NCI-H2196 (cell line): ENCODE measurements around the gene RAPGEF1.
"Not testable (repeated sequence)": the region's sequence is repeated elsewhere in the genome, so short reads cannot be mapped to it uniquely, and the experiment has no call there.

Experiments used
- DNase-seq: peaks from one replicate; lab custom pipeline; 2025; ENCODE audit not compliant: unreplicated experiment; lab: John Stamatoyannopoulos, UW

RAPGEF1 gene

DNA sequence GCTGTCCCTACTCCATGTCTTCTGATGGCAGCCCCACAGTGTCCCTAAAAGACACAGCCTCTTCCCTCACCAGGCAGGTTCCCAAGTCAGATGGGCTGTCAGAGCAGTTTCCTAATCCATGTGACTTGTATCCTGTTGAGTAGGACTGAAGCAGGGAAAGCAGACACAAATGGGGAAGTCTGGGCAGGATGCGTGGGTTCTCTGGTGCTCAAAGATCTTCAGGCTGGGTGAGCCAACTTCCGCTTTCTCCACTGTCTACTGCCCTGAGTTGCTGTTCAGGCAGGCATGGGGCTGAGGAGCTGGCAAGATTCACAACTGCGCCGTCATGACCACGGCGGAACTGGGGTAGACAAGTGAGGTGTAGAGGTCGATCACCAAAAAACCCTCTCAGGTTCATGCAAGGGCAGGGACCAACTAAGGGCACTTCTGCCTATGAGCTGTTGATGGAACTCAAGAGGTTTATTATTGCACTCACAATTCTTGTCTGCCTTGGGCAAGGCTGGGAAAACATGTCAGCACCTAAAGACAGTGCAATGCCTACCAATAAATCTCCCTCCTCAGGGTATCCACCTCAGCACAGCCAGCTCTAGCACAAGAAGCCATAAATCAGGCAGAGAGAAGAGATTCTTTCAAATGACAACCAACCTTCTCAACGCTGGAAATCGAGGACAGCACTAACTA is 83.4 kb downstream of the RAPGEF1 start:
- DNase-seq: no peak

DNA sequence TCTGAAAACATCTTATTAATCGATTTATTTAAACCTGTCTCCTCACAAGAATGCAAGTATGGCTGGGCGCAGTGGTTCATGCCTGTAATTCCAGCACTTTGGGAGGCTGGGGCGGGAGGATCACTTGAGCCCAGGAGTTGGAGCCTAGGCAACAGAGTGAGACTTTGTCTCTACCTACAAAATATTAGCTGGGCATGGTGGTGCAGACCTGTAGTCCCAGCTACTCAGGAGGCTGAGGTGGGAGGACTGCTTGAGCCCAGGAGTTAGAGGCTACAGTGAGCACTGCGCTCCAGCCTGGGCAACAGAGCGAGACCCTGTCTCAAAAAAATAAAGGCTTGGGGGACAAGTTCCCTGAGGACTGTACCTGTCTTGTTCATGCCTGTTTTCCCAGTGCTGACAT is 85.5 kb downstream of the RAPGEF1 start:
- not testable (repeated sequence) for DNase-seq

DNA sequence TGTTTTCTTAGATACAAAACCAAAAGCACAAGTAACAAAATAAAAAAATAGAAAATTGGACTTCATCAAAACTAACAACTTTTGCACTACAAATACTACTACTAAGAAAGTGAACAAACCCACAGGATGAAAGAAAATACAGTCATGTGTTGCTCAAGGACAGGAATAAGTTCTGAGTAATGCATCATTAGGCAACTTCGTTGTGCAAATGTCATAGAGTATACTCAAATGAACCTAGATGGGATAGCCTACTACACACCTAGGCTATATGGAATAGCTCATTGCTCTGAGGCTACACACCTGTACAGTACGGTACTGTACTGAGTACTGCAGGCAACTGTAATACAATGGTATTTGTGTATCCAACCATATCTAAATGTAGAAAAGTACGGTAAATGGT is 88.3 kb downstream of the RAPGEF1 start:
- no peak for DNase-seq

DNA sequence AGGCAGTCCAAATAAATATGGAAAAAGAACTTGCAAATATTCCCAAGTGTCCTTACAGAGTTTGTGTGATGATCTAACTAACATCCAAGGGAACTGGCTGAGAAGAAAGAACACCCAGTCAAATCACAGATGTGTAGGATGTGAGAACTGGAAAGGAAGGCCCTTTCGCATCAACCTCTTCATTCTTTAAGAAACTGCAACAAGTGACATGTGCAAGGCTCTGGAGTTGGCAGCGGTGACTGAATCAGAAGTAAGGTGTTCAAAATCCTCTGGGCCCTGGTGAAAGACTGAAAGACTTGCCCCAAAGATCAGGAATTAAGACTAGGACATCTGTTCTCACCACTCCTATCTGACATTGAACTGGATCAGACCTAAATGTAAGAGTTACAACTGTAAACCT is 88.7 kb downstream of the RAPGEF1 start:
- no peak for DNase-seq

DNA sequence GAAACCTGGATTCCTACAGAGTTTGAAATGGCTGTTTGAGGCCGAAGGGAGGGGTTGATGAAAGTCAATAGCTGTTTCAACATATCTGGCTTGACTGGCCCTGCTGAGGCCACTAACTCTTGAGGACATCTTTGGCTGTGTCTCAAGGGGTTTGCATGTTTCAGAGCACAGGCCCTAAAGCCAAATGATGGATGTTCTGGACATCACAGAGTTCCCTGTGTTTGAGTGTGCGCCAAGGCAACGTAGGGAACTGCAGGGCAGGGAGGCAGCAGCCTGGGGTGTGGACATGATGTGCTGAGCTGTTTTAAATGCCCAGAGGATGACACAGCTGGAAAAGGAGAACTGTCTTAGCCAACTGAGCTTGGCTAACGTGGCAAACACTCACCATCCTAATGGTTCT is 89.6 kb downstream of the RAPGEF1 start:
- no peak for DNase-seq

DNA sequence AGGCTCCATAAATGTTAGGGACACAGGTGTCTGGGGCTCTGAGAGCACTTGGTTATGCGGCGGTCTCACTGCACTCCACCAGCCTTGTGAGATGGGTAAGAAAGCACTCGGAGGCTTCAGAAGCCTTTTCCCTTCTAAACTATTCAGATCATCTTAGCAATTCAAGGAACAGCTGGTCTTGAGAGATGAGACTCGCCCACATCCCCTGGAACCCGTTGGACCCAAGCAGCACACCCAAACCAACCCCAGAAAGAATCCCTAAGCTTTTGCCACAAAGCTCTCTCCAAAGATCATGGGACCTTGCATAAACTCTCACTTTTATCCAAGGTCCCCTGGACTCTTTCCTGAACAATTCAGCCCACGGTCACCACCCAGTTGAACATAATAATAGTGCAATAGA is 90.2 kb downstream of the RAPGEF1 start:
- no peak for DNase-seq

DNA sequence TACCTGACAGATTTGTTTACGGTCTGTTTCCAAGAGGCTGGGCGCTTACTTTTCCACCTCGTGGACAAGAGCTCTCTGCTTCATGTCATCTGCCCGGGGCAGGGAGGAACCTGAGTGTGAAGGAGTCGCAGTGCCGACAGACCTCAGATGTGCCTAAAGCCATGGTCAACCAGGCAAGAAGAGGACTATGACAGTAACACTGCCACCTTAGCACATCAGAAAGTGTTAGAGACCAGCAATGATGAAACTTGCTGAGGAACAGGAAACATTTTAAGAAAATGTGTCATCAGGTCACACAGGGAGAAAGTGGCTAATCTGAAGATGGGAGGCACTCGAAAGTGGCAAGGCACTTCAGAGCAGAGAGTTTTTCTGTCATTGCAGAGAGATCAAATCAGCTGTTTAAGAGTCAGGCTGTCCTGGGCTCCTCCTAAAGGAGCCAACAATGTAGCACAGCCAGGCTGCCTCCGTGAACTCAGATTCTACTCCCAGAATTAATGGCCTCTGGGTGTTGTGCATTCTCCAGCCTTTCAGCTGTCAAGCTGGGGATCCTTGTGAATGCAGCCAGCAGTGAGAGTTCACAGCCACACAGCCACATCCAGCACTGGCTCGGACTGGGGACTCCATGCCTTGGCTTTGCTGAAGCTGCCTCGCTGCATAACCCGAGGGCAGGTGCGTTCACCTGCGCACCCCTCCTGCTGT is 94.6 kb downstream of the RAPGEF1 start:
- no peak for DNase-seq

DNA sequence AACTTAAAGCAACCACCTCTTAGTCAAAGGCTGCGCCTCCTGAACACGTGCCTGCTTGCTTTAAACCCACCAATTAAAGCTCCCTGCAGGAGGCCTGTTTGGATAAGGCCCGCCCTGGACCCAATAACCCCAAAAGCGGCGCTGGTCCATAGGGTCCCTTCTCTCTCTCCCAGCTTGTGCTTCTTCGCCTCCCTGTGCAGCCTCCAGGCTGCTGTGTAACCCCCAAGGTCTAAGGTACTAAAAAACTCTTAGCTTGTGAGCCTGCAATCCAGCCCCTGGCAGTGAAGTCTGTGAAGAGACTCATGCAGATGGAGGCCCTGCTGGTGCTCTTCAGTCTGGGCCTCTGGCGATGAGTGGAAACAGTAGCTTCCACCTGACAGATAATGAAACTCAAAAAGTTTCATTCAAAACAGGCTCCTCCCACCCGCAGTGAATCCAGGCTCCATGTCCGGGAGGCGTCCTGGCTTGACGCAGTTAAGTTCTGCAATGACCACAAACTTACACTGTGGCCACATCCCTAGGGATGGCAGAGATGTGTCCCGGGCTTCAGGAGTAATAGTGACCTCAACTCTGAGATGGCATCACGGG is 97.3 kb downstream of the RAPGEF1 start:
- DNase-seq: no peak

DNA sequence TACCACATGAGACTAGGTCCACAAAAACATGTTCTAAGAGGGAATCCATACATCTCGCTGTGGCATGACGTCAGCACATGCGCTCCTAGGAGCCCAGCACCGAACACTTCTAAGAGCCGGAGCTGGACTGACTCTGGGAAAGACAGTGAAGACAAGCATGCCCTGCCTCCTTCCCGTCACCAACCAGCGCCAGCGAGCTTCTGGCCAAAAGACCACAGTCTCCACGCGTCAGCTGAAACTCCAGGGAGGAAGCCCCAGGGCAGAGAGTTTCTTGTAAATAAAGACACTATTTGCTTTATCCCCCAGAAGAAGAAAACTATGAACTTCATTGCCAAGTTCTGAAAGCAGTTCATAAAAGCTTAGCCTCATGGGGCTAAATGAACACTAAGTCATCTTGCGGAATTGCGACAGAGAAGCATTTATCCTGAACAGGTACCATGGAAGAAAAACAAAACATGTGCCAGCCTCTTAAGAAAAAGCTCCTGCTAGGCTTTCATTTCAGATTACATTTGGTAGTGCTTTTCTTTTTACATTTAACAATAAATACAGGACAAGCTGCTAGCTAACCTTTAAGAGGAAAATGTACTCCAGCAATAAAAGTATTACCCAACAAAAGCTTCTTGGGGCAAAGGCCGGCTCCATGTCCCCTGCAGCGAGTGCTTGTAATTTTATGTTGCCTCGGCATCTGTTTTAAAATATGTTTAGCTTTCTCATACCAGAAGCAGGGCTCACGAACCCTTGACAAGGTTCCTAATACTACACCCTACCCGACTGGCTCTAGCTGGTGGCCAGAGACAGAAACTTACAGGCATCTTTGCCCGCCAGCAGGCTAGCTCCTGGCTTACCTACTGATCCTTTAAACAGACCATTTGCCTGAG is 98.0 kb downstream of the RAPGEF1 start:
- DNase-seq: no peak

DNA sequence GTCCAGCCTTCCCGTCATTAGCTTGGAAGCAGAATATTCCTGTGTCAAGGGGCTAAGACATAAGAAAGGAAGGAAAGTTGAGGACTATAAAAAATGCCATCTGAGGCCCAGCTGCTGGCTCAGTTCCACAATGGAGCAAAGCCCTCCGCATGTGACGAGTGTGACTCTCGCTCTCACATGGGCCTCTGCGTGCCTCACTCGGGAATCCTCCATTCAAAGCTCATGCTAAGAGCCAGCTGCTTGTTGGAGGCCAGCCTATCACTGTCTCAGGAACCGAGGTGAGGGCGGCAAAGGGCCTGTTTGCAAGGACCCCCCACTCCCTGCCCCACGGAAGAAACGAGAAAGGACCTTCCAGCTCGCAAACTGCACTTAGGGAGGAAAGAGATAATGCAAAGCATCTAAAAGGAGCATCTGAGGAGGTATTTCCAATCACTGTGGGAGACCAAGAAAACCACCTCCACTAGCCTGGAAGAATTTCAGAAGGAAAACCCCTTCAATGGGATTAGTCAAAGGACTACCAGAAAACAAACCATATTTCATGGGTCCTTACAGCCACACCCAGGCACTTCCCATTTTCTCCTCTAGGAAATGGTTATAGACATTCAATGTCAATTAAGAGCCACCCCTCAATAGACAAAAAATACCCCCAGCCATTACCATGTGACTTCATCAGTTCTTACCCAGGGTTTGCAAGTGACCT is 99.3 kb downstream of the RAPGEF1 start:
- DNase-seq: no peak

DNA sequence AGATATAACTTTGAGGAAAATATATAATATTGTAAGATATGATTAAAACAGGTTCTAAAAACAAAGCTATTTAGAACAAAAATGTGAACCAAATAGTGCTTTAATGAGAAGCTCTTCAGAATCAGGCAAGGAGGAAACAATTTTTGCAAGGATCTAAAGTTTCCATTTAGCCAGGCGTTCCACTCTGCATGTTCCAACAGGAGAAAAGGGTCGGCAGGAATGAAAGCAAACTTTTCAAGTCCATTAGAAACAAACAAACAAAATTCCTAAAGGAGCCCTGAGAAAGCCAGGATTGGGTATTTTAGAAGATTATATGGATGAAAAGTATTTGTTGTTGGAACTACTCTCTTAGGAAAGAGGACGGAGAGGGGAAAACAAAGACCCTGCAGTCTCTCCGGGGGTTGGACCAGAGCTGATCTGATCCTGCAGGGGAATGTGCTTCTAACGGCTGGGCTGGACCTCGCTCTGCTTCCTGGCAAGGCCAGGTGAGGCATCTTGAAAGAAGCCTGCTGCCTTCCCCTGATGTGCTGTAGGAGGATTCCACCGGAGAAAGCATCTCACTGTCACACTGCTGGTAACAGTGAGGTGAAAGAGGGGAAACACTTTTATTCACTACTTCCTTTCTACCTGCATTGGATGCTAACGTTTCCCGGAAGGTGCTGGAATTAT is 100.0 kb downstream of the RAPGEF1 start:
- no peak for DNase-seq

DNA sequence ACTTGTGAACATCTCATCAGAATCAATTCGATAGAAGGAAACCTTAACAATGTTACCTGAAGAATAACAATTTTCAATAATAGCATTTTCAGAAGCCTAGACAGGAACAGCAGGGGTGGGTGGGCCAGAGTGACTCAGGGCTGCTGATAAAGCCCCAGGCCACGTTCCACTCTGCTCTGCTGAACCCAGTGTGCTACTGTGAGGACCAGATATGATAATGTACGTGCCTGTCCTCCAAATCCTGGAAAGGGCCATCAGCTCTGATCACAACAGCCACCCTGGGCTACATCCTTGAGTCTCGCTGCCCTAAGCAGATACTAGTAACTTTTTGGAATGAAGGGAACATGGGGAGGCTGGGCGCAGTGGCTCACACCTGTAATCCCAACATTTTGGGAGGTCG is 103.3 kb downstream of the RAPGEF1 start:
- no peak for DNase-seq

DNA sequence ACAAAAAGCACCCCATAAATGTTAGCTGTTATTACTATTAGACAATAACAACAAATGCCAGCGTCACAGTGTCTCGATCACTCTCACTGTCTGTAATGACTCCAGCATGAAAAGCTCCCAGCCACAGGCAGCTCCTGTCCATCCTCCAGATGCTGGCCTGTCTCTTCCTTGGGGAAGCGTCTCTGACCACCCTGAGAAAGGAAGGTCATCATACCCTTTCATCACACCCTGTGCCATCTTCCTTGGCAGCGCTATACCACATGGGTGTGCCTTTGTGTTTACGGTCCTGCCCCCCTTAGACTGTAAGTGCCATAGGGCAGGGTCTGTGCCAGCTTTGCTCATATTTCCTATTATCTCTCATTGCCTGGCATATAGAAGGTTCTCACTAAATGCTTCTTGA is 104.0 kb downstream of the RAPGEF1 start:
- DNase-seq: no peak

DNA sequence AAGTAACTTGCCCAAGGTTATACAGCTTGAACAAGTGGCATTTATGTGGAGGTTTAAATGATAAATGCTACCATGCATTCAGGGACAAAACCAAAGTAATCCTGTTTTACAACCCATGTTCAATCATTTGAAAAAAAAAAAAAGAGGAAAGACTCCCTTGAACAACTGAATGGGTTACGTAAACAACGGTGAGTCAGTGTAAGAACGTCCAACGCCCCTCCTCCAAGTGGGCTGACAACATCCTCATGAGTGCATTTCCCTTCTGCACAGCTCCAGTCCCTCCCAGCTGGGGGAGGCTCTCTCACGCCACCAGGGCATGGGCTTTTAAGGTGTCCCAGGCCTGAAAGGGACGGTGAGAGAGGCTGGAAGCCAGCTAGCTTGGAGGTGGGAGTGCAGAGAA is 104.6 kb downstream of the RAPGEF1 start:
- DNase-seq: peak; percentile 60

DNA sequence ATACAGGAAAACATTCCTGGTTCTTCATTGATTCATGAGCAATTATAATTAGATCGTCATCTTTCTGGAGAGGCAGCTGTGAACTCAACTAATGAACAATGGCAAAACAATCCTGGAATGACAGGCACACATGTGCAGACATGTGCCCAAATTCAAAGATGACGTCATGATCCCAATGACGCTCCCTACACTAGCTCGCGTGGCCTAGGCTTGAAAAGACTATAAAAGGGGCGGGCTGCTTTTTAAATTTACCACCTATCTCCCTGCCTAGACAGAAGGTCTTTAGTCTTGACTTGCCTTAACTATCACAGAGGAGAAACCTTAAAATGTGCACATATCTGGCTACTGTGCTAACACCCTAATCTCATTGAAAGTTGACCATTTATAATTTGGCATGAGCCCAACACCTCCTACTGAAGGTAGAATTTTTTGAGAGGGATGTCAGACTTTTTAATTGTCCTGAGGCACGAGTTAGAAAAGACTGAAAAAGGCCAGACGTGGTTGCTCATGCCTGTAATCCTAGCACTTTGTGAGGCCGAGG is 106.3 kb downstream of the RAPGEF1 start:
- DNase-seq: no peak

DNA sequence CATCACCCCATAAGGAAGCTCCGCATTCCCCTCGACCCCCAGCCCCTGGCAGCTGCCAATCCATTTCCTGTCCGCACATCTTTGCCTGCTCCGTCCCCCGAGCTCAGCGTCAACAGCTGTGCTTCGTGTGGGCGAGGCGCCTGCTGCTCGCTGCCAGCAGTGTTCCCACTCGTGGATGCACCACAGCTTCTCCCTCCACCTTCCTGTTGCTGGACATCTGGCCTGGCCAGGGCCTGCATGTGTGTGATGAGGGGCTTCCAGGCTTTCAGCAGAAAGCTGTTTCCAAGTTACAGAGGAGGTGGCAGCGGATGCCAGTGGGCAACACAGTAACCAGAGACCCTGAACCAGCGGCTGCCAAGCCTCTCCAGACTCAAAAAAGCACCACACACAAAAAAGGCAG is 108.6 kb downstream of the RAPGEF1 start:
- DNase-seq: no peak

DNA sequence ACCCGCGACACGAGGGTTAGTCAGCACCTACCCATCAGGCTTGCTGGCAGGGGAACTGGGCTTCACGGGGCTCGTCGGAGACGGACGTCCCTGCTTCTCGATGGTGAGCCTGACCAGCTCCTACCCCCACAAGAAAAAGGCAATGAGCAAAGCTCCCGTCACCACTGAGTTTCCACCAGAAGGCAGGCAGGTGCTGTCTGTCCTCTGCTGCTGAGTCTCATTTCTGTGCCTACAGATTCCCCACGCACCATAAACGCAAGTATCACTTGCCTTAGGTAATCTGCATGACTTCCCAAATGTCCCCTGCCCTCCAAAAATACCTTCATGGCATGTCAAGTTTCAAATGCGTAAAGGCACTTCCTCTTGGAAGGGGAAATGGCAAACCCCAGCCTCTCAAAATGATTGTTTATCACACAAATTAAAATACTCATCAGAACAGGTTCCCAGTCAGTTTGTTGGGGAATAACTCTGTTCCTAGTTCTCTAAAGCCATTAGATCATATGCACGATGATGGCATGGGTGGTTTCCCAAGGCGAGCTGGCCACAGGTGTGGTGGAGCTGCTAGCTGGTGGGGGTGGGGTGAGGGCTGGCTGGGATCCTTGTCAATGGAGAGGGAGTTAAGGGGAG is 109.6 kb downstream of the RAPGEF1 start:
- DNase-seq: no peak

DNA sequence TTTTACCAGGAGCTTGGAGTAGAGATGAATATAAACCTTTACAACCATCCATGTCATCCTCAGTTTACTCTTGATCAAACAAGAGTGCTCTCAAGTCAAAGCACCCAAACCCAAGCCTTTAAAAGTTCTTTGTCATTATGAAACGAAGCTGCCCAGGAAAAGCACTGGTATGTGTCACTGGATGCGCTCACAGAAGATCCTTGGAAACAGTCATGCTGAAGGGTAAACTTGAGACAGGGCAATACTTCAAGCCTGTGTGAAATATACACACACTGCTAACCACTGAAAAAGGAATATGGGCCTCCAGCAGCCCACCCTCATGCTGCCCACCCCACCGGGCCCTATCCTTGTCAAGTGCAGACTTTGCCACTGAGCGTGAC is 110.1 kb downstream of the RAPGEF1 start:
- no peak for DNase-seq

DNA sequence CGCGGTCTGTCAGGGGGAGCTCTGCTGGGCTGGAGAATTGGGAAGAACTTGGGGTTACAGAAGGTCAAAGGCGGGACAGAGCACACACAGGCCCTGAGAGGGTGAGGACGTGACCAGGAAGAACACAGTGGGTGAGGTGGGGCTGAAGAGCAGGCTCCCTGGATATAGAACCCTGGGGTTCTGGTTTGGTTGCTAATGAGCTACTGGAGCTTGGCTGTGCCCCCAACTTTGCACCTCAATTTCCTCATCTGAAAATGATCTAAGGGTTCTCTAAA is 110.7 kb downstream of the RAPGEF1 start:
- no peak for DNase-seq
